Umbilical cord (tissue), 2 donors: ENCODE measurements around the gene MLLT3. TPM values are rescaled to one million over a fixed set of nuclear protein-coding genes. Genes with fewer than 3 reads are reported as not detected.

Experiments
- DNase-seq: peaks from one replicate; pipeline ENCODE4 v3.0.0-alpha.2; 2015; ENCODE audit warnings: low spot score
- total RNA-seq: library from RNA; depleted of rRNA; stranded (reverse); fragments of >200 nt; gene quantifications from one replicate; pipeline ENCODE4 v1.2.3, GENCODE V29; 2014; ENCODE audit warnings: low replicate concordance; ENCODE audit not compliant: insufficient read depth

Gene MLLT3
- total RNA-seq, 1 donor from 2014 or later = 23.1 TPM

DNA sequence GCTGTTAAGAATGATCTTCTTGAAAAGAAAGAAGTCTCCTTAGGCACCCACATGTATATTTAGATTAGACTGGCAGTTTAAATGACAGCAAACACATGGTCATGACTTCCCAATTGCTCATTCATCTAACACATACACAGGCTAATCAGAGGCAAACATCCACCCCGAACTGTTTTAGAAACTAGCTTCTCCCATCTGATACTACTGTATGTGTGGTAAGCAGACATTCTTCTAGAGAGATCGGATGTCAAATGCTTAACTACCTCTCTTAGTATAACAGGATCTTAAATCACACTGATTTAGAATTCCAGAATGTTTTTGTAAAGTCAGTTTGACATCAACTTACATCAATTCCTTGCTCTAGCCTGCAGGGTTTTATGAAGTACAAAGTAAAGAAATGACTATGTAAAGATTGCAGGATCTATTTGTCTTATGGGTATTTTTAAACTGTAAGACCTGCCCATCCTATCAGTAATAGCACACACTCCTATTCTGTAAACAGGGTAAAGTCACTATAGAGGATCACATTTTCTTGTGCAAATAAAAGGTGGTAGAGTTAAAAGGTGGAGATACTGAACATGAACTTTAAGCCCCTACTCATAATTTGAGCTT lies 239.7 kb downstream of the MLLT3 start:
- peak; percentile 34 for DNase-seq

DNA sequence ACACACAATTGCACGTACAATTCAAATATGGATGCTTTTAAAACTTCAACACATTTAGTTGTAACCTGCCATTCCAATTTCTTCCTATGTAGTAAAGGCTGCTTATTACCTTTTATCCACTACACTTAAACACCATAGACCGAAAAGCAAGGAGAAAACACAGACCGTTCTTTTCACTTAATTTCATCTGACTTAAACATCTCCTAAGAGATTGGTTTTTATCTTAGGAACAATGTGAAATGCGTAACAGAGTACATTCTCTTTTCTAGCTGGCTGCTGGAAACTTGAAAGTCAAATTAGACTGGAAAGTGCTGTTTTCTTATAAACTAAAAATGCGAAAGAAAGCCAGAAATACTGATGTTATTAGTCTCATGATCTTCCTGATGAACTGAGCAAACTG lies 241.8 kb downstream of the MLLT3 start:
- DNase-seq = no peak

DNA sequence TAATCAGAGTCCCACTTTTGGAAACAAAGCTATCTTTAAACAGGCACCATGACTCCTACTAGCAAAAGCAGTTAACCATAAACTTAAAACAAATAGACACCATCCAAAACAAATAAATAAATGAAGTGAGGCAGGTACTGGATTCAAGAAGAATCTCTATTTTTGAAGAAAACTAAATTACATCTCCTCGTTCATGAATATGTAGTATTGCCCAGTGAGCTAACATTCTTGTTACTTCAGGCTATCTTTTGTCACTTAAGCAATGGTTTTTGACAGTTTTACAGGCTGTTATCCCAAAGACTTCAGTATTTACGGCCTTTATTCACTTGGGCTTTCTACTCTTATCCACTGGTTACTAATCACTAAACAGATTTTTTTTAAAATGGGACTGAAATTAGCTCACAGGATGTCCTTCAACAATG lies 242.5 kb downstream of the MLLT3 start:
- no peak for DNase-seq

DNA sequence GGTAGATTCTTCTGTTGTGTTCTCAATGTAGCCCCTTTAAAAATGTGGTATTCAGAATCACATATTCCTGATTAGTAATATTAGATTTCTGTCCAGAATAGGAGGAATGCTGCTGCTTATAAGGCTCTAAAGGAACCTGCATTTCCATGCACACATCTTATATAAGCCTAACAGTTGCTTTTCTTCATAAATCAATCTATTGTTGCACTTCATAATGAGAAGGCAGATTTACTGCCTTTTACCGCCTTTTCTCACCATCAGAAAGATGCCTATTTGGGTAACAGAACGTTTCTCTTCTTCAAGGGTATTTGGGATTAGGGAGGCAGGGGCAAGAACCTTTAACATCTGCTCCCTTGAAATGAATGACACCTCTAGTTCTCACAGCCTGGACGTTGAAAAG lies 243.4 kb downstream of the MLLT3 start:
- DNase-seq = no peak

DNA sequence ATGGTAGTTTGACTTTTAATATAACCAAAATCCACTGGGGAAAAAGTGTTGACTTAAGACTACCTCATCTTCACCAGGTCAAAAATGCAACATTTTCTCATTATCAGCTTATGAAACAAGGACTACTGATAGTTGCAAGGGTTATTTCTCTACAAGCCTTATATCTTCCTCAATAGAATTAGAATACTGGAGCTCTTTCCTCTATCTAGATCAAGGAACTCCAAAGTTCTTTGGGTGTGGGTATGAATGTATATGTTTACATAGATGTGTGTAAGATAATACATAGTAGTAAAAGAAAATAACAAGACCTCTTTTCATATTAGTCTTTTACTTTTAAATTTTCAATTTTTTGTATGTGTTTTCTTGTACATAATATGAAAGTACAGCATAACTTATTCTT lies 244.5 kb downstream of the MLLT3 start:
- no peak for DNase-seq

DNA sequence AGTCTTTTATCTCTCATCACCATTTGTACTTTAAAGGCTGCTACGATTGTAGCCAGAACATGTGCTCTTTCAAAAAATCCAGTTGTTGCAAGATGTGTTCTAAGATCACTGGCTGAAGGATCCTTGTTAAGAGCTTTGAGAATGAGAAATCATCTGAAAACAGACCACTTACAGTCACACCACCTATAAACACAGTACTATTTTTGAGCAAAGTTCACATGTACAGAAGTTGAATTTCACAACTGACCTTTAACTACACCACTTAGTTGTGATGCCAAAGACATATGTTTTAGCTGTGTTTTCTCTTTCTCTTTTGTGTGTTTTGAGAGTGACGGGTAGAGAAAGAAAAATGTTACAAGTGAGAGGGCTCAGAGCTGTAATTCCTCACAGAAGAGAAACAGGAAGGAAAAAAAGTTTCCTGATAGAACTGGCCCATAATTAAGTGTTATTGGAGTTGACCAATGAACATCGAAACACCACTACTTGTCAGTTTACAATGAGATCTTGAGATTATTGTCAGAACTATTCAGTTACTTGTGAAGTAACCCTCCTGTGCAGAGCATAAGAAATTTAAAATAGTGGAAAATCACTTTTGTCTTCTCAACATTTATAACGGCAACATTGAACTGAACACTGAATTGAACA lies 245.4 kb downstream of the MLLT3 start:
- DNase-seq = peak; percentile 66

DNA sequence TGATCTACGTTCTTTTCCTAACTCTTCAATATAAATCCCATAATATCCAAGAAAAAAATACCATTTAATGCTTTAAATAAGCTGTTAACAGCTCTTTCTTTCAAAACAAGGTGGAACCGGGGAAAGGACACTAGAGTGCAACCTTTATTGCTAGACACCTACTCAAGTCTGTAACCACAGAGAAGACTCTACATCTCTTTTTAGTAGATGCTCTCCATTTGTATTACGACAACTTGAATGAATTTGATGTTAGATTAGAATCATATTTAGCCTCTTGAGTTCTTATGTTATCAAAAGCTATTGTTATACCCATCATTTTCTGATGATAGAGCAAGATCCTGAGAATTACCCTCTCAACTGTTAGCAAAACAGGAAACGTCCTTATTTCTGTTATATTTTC lies 246.3 kb downstream of the MLLT3 start:
- DNase-seq = no peak

DNA sequence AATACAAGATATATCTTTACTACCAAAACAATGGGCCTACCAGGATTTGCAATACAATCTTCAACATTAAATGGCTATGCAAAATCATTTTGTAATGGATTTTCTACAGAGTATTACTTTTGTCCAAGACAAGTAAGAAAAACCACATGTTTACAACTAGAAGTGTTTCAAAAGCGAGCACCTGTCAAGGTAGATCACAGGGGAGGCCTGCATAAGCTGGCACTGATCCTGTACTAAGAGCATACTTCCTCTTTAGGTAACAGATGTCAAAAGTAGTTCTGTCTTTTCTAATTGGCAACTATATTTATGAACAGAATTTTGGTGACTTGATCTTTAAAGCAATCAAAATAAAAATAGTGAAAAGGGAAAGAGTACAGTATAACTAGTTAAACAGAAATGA lies 249.0 kb downstream of the MLLT3 start:
- no peak for DNase-seq

DNA sequence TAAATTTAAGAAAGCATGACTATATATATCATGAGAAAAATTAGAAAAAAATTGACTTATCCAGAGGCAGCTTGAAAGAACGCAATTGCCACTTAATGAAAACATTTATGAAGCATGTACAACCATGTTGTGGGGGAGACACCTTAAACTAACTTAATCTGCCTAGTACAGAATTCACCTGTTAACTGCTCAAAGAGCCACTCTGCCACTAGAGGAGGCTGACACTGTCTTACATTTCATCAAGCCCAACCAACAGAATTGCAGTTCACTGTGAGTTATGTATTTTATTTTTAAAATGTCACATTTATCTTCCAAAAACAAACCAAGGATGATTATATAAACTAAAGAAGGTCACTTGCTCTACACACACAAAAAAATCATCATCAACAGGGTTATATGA lies 252.9 kb downstream of the MLLT3 start:
- DNase-seq = no peak

DNA sequence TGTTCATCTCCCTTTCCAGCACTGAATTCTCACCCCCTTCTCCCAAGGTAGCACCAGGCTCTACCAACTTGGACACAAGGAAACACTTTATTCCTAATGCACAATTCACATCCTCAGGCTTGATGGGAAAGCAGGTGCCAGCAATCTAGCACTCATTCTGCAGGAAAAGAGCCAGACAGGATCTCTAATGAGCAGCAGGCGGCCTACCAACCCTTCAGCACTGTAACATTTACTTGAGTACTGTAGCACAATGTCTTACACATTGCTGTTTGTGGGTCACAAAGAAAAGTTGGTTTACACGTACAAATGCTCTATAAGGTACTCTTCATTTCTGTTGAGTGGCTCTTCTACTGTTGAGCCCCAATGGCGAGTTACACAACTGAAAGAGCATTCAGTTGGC lies 254.4 kb downstream of the MLLT3 start:
- DNase-seq = no peak

DNA sequence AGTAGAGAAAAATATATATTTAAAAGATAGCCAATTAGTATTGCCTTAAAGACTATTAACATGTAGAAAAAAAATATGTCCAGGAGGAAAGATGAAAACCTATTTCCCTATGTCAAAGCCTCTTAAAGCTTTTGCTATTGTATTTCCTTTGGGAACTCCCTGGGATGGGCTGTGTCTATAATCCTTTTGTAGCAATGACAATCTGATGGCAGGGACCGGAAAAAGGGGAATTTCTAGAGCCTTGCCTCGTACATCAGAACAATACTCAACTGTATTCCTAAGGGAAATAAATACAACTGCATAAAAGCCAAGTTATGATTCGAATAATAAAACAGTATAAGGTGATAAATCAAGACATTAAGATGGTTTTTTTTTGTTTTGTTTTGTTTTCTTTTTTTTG lies 257.3 kb downstream of the MLLT3 start:
- no peak for DNase-seq

DNA sequence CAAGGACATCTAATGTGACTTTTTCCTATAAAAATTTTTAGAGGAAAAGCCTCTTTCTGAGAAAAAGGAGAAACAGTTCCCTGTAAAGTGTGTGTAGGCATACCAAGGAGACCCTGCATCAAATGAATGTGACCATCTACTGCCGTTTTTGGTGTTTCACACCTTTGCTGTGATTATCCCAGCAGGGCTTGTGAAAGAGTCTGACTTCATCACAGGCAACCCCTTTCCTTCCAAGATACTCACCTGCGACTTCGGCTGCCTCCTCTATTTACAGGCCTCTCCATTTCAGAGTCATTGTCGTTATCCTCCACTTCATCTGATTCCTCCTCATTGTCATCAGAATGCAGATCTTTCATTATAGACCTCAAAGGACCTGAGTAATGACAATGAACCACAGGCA lies 259.1 kb downstream of the MLLT3 start:
- DNase-seq = no peak

DNA sequence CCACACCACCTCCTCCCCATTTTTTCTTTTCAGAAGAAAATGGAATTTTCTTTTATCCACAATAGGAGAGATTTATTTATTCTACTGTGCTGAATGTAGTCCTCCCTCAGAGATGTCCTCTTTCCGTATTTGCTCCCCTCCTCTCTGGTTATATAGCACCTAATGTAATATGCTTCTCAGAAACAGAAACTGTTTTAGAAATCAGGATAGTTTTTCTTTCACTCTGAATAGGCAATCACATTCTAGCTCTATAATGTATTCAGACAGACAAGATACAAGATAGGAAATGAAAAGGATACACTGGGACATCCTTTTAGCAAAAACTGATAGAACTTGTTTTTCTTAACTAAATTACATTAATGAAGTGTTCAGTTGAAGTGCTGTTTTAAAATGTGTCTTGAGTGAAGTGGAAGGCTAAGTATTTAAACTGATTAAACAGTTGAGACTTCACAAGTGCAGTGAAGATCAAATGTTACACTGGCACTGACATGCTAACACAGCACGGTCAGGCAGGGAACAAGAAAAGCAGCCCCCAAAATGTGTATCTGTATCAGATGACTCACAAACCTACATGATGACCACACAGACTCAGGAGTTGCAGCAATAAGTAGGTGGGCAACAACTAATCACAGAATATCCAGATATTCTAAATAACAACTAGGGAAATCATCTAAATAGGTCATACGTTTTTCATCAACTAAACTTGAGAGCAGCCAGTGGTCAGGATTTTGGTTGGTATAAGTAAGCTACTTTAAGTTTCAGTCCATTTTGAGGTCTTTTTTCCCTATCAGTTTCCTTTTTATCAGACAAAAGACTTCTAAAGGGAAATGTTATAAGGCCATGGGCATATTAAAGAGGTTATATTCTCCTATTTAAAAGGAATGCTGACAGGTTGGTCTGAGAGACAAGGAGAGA lies 260.4 kb downstream of the MLLT3 start:
- no peak for DNase-seq

DNA sequence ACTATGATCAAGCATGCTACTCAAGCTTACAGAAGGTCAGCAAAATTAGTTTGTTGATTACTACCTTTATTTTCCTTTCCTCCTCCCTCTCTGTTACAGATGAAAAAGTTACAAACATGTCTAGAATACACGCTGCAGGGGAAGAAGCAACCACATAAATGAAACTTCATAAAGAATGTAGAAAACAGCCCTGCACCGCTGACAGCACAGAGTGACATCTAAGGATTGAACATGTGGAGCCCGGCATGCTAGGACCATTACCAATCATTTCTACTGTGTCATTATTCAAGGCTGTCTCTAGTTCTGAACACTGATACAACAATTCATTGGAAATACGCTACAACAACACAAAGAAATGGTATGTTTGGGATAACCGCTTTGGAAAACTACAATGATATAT lies 261.1 kb downstream of the MLLT3 start:
- no peak for DNase-seq

DNA sequence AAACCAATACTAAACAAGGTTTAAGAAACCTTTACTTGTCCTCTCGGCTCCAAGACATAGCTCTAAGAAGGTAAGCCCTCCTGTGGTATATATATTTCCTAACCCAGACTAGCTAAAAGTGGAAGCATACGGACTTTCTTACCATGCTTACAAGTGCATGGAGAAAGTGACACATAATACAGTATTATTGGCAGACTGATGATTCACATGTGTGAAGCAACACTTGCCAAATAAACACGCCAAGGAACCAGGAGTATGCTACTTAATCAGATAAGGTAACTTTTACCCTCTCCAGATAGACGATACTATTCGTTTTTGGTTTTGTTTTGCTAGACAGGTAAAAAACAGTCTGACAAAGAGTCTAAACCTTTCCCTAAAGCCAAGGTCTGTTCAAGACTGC lies 264.1 kb downstream of the MLLT3 start:
- no peak for DNase-seq

DNA sequence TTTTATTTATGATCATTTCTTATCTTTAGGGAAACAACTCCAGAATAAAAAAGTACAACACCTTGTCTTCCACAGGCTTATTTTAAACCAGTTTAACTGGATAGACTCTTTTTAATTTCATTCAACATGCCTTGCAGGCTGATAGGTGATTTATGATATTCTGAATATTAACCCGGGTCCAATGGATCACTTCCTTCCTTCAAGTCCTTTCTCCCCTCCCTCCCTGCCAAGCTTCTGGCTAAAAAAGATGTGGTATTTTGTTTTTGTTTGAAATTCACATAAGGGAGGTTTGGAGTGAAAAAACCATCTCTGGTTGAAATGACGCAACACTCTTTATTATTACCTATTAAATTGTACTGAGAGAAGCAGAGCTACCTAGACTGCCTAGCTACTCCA lies 265.3 kb downstream of the MLLT3 start:
- no peak for DNase-seq

DNA sequence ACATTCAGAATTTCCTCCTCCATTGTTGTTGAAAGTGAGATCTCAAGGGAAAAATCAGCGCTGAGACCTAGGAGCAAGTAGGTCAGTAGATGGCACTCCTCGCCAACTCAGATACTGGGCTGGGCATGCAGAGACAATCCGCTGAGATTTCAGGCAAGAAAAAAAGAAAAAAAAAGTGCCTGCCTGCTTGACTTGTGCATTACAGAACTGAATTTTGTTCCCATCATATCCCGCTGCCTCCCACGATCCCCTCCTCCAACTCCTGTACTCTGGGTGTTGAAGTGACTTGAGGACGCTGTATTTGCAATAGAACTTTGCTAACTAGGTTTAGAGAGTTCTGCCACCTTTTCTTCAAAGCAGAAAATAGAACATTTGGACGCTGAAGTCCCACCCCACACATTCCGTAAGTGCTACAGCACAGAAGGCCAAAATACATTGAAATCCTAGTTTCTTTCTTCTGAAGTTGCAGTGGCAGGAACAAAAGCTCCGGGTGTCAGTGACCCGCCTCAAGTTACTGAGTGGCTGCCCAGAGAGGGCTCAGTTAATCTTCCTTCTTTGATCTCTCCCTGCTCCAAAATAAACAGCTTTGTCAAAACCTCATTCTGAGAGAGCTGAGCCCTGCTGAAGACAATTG lies 265.8 kb downstream of the MLLT3 start:
- peak; percentile 95 for DNase-seq

DNA sequence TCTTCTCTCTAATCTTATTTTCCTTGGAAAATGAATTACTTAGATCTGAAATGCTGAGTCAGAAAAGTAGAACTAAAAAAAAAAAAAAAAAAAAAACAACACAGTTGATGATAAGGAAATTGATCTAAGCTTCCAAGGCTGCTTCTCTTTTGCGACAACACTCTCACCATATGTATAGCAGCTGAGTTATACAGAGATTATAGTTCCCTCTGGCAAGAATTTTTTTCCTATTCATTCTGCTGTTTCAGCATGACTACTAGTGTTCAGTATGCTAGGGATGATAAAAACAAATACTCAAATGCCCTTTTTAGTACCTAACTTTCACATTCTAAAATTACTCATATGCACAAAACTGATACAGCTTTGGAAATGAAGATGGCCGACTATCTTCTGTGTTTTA lies 267.3 kb downstream of the MLLT3 start:
- DNase-seq = peak; percentile 94

DNA sequence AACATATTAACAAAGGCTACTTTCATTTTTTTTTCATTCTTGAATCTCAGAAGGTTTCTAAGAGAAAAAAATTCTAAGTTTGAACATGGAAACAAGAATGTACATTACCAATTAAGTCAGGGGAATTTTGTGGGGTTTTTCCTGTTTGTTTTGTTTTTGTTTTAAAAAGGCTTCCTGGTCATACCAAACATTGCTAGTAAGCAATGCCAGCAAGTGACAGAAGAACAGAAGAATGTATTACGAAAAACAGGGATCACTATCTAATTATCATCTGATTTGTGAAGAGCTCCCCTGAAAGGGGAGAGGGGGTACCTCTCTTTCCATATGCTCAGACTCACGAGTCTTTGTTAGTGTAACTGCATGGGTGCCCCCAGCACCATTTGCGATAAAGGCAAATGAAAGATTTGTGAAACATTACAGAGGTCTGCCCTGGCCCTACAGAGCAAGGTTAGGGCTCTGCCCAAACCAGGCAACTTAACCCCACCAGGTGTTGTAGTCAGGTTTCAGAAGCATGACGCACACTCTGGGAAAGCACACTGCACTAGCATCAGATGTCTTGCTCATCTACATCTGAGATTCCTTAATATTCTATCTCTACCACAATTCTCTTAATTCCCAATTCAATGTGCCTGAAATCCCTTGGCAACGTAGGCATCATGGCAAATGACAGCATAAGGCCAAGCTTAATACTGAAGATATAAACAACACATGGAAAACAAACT lies 268.2 kb downstream of the MLLT3 start:
- peak; percentile 35 for DNase-seq

DNA sequence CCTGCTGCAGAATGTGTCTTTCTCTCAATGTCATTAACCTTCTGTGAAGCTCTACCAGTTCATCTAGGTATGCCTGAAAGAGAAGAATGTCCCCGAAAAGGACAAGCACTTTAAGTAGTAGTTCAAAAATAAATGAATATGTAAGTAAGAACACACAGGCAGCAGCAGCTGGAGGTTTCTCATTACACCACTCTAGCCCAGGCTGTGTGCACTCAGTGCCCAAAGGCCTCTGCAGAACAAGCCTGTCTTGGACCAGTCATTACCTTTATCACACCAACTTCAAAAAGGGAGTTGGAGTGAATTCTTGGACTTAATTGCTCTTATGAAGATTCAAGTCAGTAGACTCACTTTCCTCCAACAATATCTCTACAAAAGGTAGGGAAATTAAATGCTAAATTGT lies 268.8 kb downstream of the MLLT3 start:
- DNase-seq = peak; percentile 8

DNA sequence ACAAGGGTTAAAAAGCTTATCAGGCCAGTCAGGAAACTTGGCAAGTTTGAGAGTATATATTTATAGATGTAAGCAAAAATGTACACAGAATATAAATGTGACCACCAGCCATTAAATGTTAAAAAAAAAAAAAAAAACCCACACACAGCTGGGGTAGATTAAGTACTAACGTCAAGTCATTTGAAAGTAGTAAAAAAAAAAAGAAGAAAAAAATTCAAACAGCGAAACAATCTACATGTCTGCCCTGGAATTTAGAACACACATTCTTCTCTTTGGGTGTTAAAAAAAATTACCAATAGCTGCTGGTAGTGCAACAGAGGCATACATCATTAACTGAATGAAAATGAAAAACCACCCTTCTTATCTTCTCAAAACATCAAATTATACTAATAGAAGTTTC lies 269.7 kb downstream of the MLLT3 start:
- DNase-seq = peak; percentile 22

DNA sequence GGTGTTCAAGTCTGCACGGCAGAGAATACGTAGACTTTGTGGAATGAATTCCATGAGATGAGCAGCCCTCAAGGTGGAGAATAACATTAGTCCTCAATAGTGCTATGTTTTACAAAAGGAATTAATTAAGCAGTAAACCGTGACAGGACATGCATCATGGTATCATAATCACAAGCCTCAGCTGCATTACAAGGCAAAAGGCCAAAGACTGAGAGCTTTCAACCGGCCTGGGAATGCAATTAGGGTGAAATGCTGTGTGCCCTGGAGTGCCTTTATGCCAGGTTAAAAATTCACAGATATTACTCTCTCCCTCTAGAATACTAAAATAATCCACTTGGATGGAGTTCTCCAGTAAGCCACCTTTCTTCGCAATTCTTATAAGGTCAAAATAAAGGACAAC lies 270.6 kb downstream of the MLLT3 start:
- no peak for DNase-seq
